Mucosa of stomach (tissue), 1 donor: ENCODE measurements around the gene GEMIN8.

Experiments used
- H3K27me3 ChIP-seq: one replicate; pipeline ENCODE4 v1.7.0; 2013; ENCODE audit warnings: mild to moderate bottlenecking, low read length; ENCODE audit not compliant: control insufficient read depth, insufficient read depth
- H3K36me3 ChIP-seq: one replicate; pipeline ENCODE4 v1.7.0; 2013; ENCODE audit warnings: low read length; ENCODE audit not compliant: control insufficient read depth, insufficient read depth
- H3K4me1 ChIP-seq: one replicate; pipeline ENCODE4 v1.7.0; 2013; ENCODE audit warnings: mild to moderate bottlenecking, low read length; ENCODE audit not compliant: control insufficient read depth, insufficient read depth
- H3K4me3 ChIP-seq: one replicate; pipeline ENCODE4 v1.7.0; 2013; ENCODE audit warnings: low read length
- H3K9ac ChIP-seq: one replicate; pipeline ENCODE4 v1.7.0; 2013; ENCODE audit warnings: mild to moderate bottlenecking, low read length, moderate library complexity
- H3K9me3 ChIP-seq: one replicate; pipeline ENCODE4 v1.7.0; 2013; ENCODE audit warnings: mild to moderate bottlenecking, low read length, moderate library complexity; ENCODE audit not compliant: control insufficient read depth
- donor health status: Pancreatic carcinoma.

Gene GEMIN8

GRCh38 chrX:14013054-14013453 lies 16.6 kb downstream of the GEMIN8 start:
- Histone ChIP-seq H3K9me3 (no peaks in the 10 kb centered on the region), H3K27me3 (no peaks in the 10 kb centered on the region), H3K9ac (no peak overlapping the region), H3K4me3 (no peak overlapping the region), H3K4me1 (no peaks in the 10 kb centered on the region), H3K36me3 (no peaks in the 10 kb centered on the region)

GRCh38 chrX:14010566-14010965 lies 19.1 kb downstream of the GEMIN8 start:
- Histone ChIP-seq H3K9ac (no peak overlapping the region), H3K9me3 (no peaks in the 10 kb centered on the region), H3K4me1 (no peaks in the 10 kb centered on the region), H3K36me3 (no peaks in the 10 kb centered on the region), H3K27me3 (no peaks in the 10 kb centered on the region), H3K4me3 (no peak overlapping the region)

- Histone ChIP-seq H3K4me1 (no peaks in the 10 kb centered on the region), H3K9ac (no peak overlapping the region), H3K9me3 (no peaks in the 10 kb centered on the region), H3K4me3 (no peak overlapping the region), H3K36me3 (no peaks in the 10 kb centered on the region), H3K27me3 (no peaks in the 10 kb centered on the region)
These were observed 23.2 kb downstream of the GEMIN8 start for GRCh38 chrX:14006540-14006939.

- H3K9ac ChIP-seq: no peak overlapping the region
- no peaks in the 10 kb centered on the region for H3K36me3 ChIP-seq
- H3K4me3 ChIP-seq: no peak overlapping the region
- H3K27me3 ChIP-seq: no peaks in the 10 kb centered on the region
- no peaks in the 10 kb centered on the region for H3K4me1 ChIP-seq
- no peaks in the 10 kb centered on the region for H3K9me3 ChIP-seq
These were observed 25.7 kb downstream of the GEMIN8 start for GRCh38 chrX:14003876-14004425.

GRCh38 chrX:14003028-14003427 lies 26.7 kb downstream of the GEMIN8 start:
- no peaks in the 10 kb centered on the region for H3K27me3 ChIP-seq
- H3K9me3 ChIP-seq: no peaks in the 10 kb centered on the region
- no peaks in the 10 kb centered on the region for H3K4me1 ChIP-seq
- no peak overlapping the region for H3K9ac ChIP-seq
- H3K4me3 ChIP-seq: no peak overlapping the region
- H3K36me3 ChIP-seq: no peaks in the 10 kb centered on the region

GRCh38 chrX:13996650-13997049 lies 33.0 kb downstream of the GEMIN8 start:
- no peaks in the 10 kb centered on the region for H3K36me3 ChIP-seq
- no peak overlapping the region for H3K9ac ChIP-seq
- H3K9me3 ChIP-seq: no peaks in the 10 kb centered on the region
- no peak overlapping the region for H3K4me3 ChIP-seq
- H3K4me1 ChIP-seq: no peaks in the 10 kb centered on the region
- no peaks in the 10 kb centered on the region for H3K27me3 ChIP-seq

GRCh38 chrX:13994536-13995080 lies 35.1 kb downstream of the GEMIN8 start:
- Histone ChIP-seq H3K36me3 (no peaks in the 10 kb centered on the region), H3K4me1 (no peaks in the 10 kb centered on the region), H3K4me3 (no peak overlapping the region), H3K27me3 (no peaks in the 10 kb centered on the region), H3K9me3 (no peaks in the 10 kb centered on the region), H3K9ac (no peak overlapping the region)

- Histone ChIP-seq H3K9ac (no peak overlapping the region), H3K4me1 (no peaks in the 10 kb centered on the region), H3K36me3 (no peaks in the 10 kb centered on the region), H3K4me3 (no peak overlapping the region), H3K9me3 (no peaks in the 10 kb centered on the region), H3K27me3 (no peaks in the 10 kb centered on the region)
These were observed 35.6 kb downstream of the GEMIN8 start for GRCh38 chrX:13994104-13994503.

GRCh38 chrX:13990126-13990800 lies 39.4 kb downstream of the GEMIN8 start:
- Histone ChIP-seq H3K4me3 (no peak overlapping the region), H3K4me1 (no peaks in the 10 kb centered on the region), H3K9ac (no peak overlapping the region), H3K36me3 (no peaks in the 10 kb centered on the region), H3K9me3 (no peaks in the 10 kb centered on the region), H3K27me3 (no peaks in the 10 kb centered on the region)

GRCh38 chrX:13985697-13986435 lies 43.8 kb downstream of the GEMIN8 start:
- no peaks in the 10 kb centered on the region for H3K4me1 ChIP-seq
- H3K27me3 ChIP-seq: no peaks in the 10 kb centered on the region
- H3K4me3 ChIP-seq: no peak overlapping the region
- H3K9ac ChIP-seq: no peak overlapping the region
- no peaks in the 10 kb centered on the region for H3K36me3 ChIP-seq
- no peaks in the 10 kb centered on the region for H3K9me3 ChIP-seq

- Histone ChIP-seq H3K9ac (no peak overlapping the region), H3K9me3 (no peaks in the 10 kb centered on the region), H3K4me1 (no peaks in the 10 kb centered on the region), H3K36me3 (no peaks in the 10 kb centered on the region), H3K4me3 (no peak overlapping the region), H3K27me3 (no peaks in the 10 kb centered on the region)
These were observed 46.0 kb downstream of the GEMIN8 start for GRCh38 chrX:13983734-13984133.

- no peak overlapping the region for H3K9ac ChIP-seq
- H3K9me3 ChIP-seq: no peaks in the 10 kb centered on the region
- no peak overlapping the region for H3K4me3 ChIP-seq
- no peaks in the 10 kb centered on the region for H3K36me3 ChIP-seq
- H3K4me1 ChIP-seq: no peaks in the 10 kb centered on the region
- H3K27me3 ChIP-seq: no peaks in the 10 kb centered on the region
These were observed 61.5 kb downstream of the GEMIN8 start for GRCh38 chrX:13968198-13968597.
